Parathyroid adenoma (tissue), 2 donors: ENCODE results near the gene SERPINF2.

ENCODE experiments used
- H2AFZ ChIP-seq: fragments of 300-600 bp; sonication (generic); one replicate; pipeline ENCODE4 v1.7.0; 2017; ENCODE audit warnings: antibody characterized with exemption, mild to moderate bottlenecking
- H3K27ac ChIP-seq: fragments of 300-600 bp; sonication (generic); one replicate; pipeline ENCODE4 v1.7.0; 2017
- H3K27me3 ChIP-seq: fragments of 300-600 bp; sonication (generic); one replicate; pipeline ENCODE4 v1.7.0; 2017; ENCODE audit warnings: low read length; ENCODE audit not compliant: control insufficient read depth, insufficient read depth
- H3K36me3 ChIP-seq: fragments of 300-600 bp; sonication (generic); one replicate; pipeline ENCODE4 v1.7.0; 2017; ENCODE audit warnings: low read length; ENCODE audit not compliant: control insufficient read depth, insufficient read depth
- H3K4me1 ChIP-seq: fragments of 300-600 bp; sonication (generic); one replicate; pipeline ENCODE4 v1.7.0; 2017; ENCODE audit warnings: control low read depth
- H3K4me2 ChIP-seq: fragments of 300-600 bp; sonication (generic); one replicate; pipeline ENCODE4 v1.7.0; 2017; ENCODE audit warnings: low read length
- H3K4me3 ChIP-seq: fragments of 300-600 bp; sonication (generic); one replicate; pipeline ENCODE4 v1.7.0; 2017; ENCODE audit warnings: low read depth, low read length
- H3K79me2 ChIP-seq: fragments of 300-600 bp; sonication (generic); one replicate; pipeline ENCODE4 v1.7.0; 2017; ENCODE audit warnings: control low read depth
- H3K9ac ChIP-seq: fragments of 300-600 bp; sonication (generic); one replicate; pipeline ENCODE4 v1.7.0; 2017; ENCODE audit warnings: mild to moderate bottlenecking
- H3K9me3 ChIP-seq: fragments of 300-600 bp; sonication (generic); one replicate; pipeline ENCODE4 v1.7.0; 2017; ENCODE audit warnings: low read length; ENCODE audit not compliant: control insufficient read depth
- CTCF ChIP-seq: fragments of 300-600 bp; sonication (generic); IDR thresholded peaks from one replicate; pipeline ENCODE4 v1.7.0; 2017; ENCODE audit warnings: antibody characterized with exemption, mild to moderate bottlenecking
- donor health status: primary hyperparathyroidism.

The SERPINF2 gene

GRCh38 chr17:1733759-1734158, 8.9 kb upstream of the SERPINF2 start:
- Histone ChIP-seq H3K27ac (no peak overlapping the region), H3K79me2 (no peaks in the 10 kb centered on the region)

GRCh38 chr17:1735418-1735817, 7.3 kb upstream of the SERPINF2 start:
- no peaks in the 10 kb centered on the region for H3K4me1 ChIP-seq
- H3K9me3 ChIP-seq: no peaks in the 10 kb centered on the region
- no peak overlapping the region for H3K27ac ChIP-seq
- H3K79me2 ChIP-seq: no peaks in the 10 kb centered on the region
- no peak overlapping the region for H3K9ac ChIP-seq
- H2AFZ ChIP-seq: no peak overlapping the region
- H3K36me3 ChIP-seq: no peaks in the 10 kb centered on the region
- H3K4me2 ChIP-seq: no peak overlapping the region
- no peak overlapping the region for H3K4me3 ChIP-seq
- H3K27me3 ChIP-seq: no peaks in the 10 kb centered on the region
- TF ChIP-seq CTCF: no peak

More at GRCh38 chr17:1733759-1734158, 8.9 kb upstream of the SERPINF2 start:
- H2AFZ ChIP-seq: no peak overlapping the region
- no peak for TF ChIP-seq CTCF
- H3K4me2 ChIP-seq: no peak overlapping the region
- H3K9ac ChIP-seq: no peak overlapping the region
- H3K9me3 ChIP-seq: no peaks in the 10 kb centered on the region
- H3K4me1 ChIP-seq: no peaks in the 10 kb centered on the region
- no peaks in the 10 kb centered on the region for H3K27me3 ChIP-seq
- H3K4me3 ChIP-seq: no peak overlapping the region
- no peaks in the 10 kb centered on the region for H3K36me3 ChIP-seq

- H3K4me2 ChIP-seq: no peak overlapping the region
- no peaks in the 10 kb centered on the region for H3K4me1 ChIP-seq
- no peaks in the 10 kb centered on the region for H3K36me3 ChIP-seq
- H3K9ac ChIP-seq: no peak overlapping the region
- H3K27ac ChIP-seq: no peak overlapping the region
- H3K27me3 ChIP-seq: no peaks in the 10 kb centered on the region
- H2AFZ ChIP-seq: no peak overlapping the region
- no peaks in the 10 kb centered on the region for H3K9me3 ChIP-seq
- TF ChIP-seq CTCF: no peak
- H3K4me3 ChIP-seq: no peak overlapping the region
- H3K79me2 ChIP-seq: no peaks in the 10 kb centered on the region
Observed at GRCh38 chr17:1735834-1736347, 6.8 kb upstream of the SERPINF2 start.

GRCh38 chr17:1736348-1737281, 6.1 kb upstream of the SERPINF2 start:
- no peak for TF ChIP-seq CTCF
- Histone ChIP-seq H3K79me2 (no peaks in the 10 kb centered on the region), H3K9me3 (no peaks in the 10 kb centered on the region), H3K27ac (no peak overlapping the region), H2AFZ (no peak overlapping the region), H3K27me3 (no peaks in the 10 kb centered on the region), H3K9ac (no peak overlapping the region), H3K4me3 (no peak overlapping the region), H3K4me2 (no peak overlapping the region), H3K4me1 (no peaks in the 10 kb centered on the region), H3K36me3 (no peaks in the 10 kb centered on the region)
